Measurements from ENCODE around the gene RECK. TPM values are rescaled to one million over a fixed set of nuclear protein-coding genes. Genes with fewer than 3 reads are reported as not detected.

RECK gene
- polyA plus RNA-seq, 6 donors from 2014 or later, result 7.9 to 14.2 (median 11.2) TPM

GRCh38 chr9:36033788-36034187 lies 2.9 kb upstream of the RECK start:
- Mint-ChIP-seq H3K36me3 (no peaks in the 10 kb centered on the region), H3K9me3 (no peaks in the 10 kb centered on the region), H3K4me3 (peak overlapping the region in 2 of 8 donors; percentile 11 to 57), H3K27ac (no peak overlapping the region), H3K27me3 (peaks cover 4 to 11% (median 9%) of the 10 kb centered on the region in 3 donors), H3K4me1 (peaks cover 14 to 37% (median 28%) of the 10 kb centered on the region in 3 donors)
- DNase-seq (no peak), ATAC-seq (ENCODE audit: low read depth in 2 of 2) (no peak)

- Mint-ChIP-seq H3K27ac (no peak overlapping the region), H3K4me1 (peaks cover 14 to 33% (median 24%) of the 10 kb centered on the region in 3 donors), H3K36me3 (no peaks in the 10 kb centered on the region), H3K27me3 (peaks cover 4 to 11% (median 9%) of the 10 kb centered on the region in 3 donors), H3K9me3 (no peaks in the 10 kb centered on the region), H3K4me3 (peak overlapping the region in 2 of 8 donors; percentile 10 to 92)
- DNase-seq, result no peak
- ATAC-seq (ENCODE audit: low read depth in 2 of 2), result no peak
Measured at GRCh38 chr9:36034234-36034633, 2.5 kb upstream of the RECK start.

GRCh38 chr9:36035006-36035405 lies 1.7 kb upstream of the RECK start:
- Mint-ChIP-seq H3K9me3 (no peaks in the 10 kb centered on the region), H3K36me3 (no peaks in the 10 kb centered on the region), H3K27me3 (peaks cover 4 to 11% (median 9%) of the 10 kb centered on the region in 3 donors), H3K4me1 (peaks cover 14 to 26% (median 18%) of the 10 kb centered on the region in 3 donors), H3K4me3 (peak overlapping the region in 3 of 8 donors; percentile 40 to 92 (median 53)), H3K27ac (no peak overlapping the region)
- ATAC-seq (ENCODE audit: low read depth in 2 of 2) (no peak), DNase-seq (no peak)

- DNase-seq (no peak), ATAC-seq (ENCODE audit: low read depth in 2 of 2) (no peak)
- H3K27me3 Mint-ChIP-seq, result peaks cover 4 to 11% (median 9%) of the 10 kb centered on the region in 3 donors
- H3K36me3 Mint-ChIP-seq, result no peaks in the 10 kb centered on the region
- H3K27ac Mint-ChIP-seq, result peak overlapping the region in 4 of 6 donors; percentile 33 to 69 (median 56)
- H3K9me3 Mint-ChIP-seq, result no peaks in the 10 kb centered on the region
- H3K4me3 Mint-ChIP-seq, result peak overlapping the region; percentile 86 to 98 (median 92)
- H3K4me1 Mint-ChIP-seq, result peaks cover 17 to 27% (median 22%) of the 10 kb centered on the region in 3 donors
Measured at GRCh38 chr9:36036253-36036779, 397 bp upstream of the RECK start.

- Mint-ChIP-seq H3K4me3 (peak overlapping the region; percentile 90 to 98 (median 95)), H3K27ac (peak overlapping the region in 4 of 6 donors; percentile 70 to 91 (median 79)), H3K4me1 (peaks cover 27 to 39% (median 30%) of the 10 kb centered on the region in 3 donors), H3K9me3 (no peaks in the 10 kb centered on the region), H3K27me3 (peaks cover 0 to 6% (median 4%) of the 10 kb centered on the region in 3 donors), H3K36me3 (no peaks in the 10 kb centered on the region)
- ATAC-seq (ENCODE audit: low read depth in 2 of 2), result no peak
- no peak for DNase-seq
Measured at GRCh38 chr9:36037549-36038122, 923 bp downstream of the RECK start.

GRCh38 chr9:36039121-36039520 lies 2.4 kb downstream of the RECK start:
- DNase-seq, result no peak
- Mint-ChIP-seq H3K4me3 (peak overlapping the region in 2 of 8 donors; percentile 13 to 92), H3K27ac (peak overlapping the region in 1 of 6 donors; percentile 10), H3K36me3 (no peaks in the 10 kb centered on the region), H3K4me1 (peaks cover 27 to 41% (median 38%) of the 10 kb centered on the region in 3 donors), H3K27me3 (no peaks in the 10 kb centered on the region), H3K9me3 (no peaks in the 10 kb centered on the region)
- no peak for ATAC-seq (ENCODE audit: low read depth in 2 of 2)

- DNase-seq, result no peak
- Mint-ChIP-seq H3K36me3 (no peaks in the 10 kb centered on the region), H3K4me1 (peaks cover 32 to 47% (median 44%) of the 10 kb centered on the region in 3 donors), H3K4me3 (peak overlapping the region in 1 of 8 donors; percentile 4), H3K27ac (no peak overlapping the region), H3K27me3 (no peaks in the 10 kb centered on the region), H3K9me3 (no peaks in the 10 kb centered on the region)
- no peak for ATAC-seq (ENCODE audit: low read depth in 2 of 2)
Measured at GRCh38 chr9:36039696-36040095, 3.0 kb downstream of the RECK start.

GRCh38 chr9:36040271-36040925 lies 3.7 kb downstream of the RECK start:
- H3K4me3 Mint-ChIP-seq, result peak overlapping the region in 2 of 8 donors; percentile 10 to 12
- no peaks in the 10 kb centered on the region for H3K27me3 Mint-ChIP-seq
- H3K9me3 Mint-ChIP-seq, result no peaks in the 10 kb centered on the region
- H3K36me3 Mint-ChIP-seq, result no peaks in the 10 kb centered on the region
- peak overlapping the region in 1 of 6 donors; percentile 2 for H3K27ac Mint-ChIP-seq
- H3K4me1 Mint-ChIP-seq, result peaks cover 35 to 49% (median 47%) of the 10 kb centered on the region in 3 donors
- ATAC-seq (ENCODE audit: low read depth in 2 of 2) (no peak), DNase-seq (no peak)

GRCh38 chr9:36041506-36041905 lies 4.8 kb downstream of the RECK start:
- Mint-ChIP-seq H3K4me1 (peaks cover 35 to 47% (median 46%) of the 10 kb centered on the region in 3 donors), H3K27ac (peak overlapping the region in 4 of 6 donors; percentile 1 to 83 (median 56)), H3K36me3 (no peaks in the 10 kb centered on the region), H3K9me3 (no peaks in the 10 kb centered on the region), H3K27me3 (no peaks in the 10 kb centered on the region), H3K4me3 (peak overlapping the region in 6 of 8 donors; percentile 3 to 53 (median 35))
- DNase-seq (no peak), ATAC-seq (ENCODE audit: low read depth in 2 of 2) (no peak)

- Mint-ChIP-seq H3K4me1 (peaks cover 25 to 36% (median 31%) of the 10 kb centered on the region in 3 donors), H3K27ac (no peak overlapping the region), H3K4me3 (no peak overlapping the region), H3K27me3 (no peaks in the 10 kb centered on the region), H3K9me3 (no peaks in the 10 kb centered on the region), H3K36me3 (no peaks in the 10 kb centered on the region)
- no peak for ATAC-seq (ENCODE audit: low read depth in 2 of 2)
- no peak for DNase-seq
Measured at GRCh38 chr9:36045610-36046009, 8.9 kb downstream of the RECK start.

- peaks cover 15 to 25% (median 20%) of the 10 kb centered on the region in 3 donors for H3K4me1 Mint-ChIP-seq
- H3K27ac Mint-ChIP-seq, result no peak overlapping the region
- ATAC-seq (ENCODE audit: low read depth in 2 of 2), result no peak
- H3K27me3 Mint-ChIP-seq, result no peaks in the 10 kb centered on the region
- DNase-seq, result no peak
- no peak overlapping the region for H3K4me3 Mint-ChIP-seq
- no peaks in the 10 kb centered on the region for H3K36me3 Mint-ChIP-seq
- no peaks in the 10 kb centered on the region for H3K9me3 Mint-ChIP-seq
Measured at GRCh38 chr9:36046923-36047322, 10.2 kb downstream of the RECK start.

GRCh38 chr9:36049408-36049807 lies 12.7 kb downstream of the RECK start:
- H3K9me3 Mint-ChIP-seq, result no peaks in the 10 kb centered on the region
- H3K36me3 Mint-ChIP-seq, result no peaks in the 10 kb centered on the region
- no peak overlapping the region for H3K27ac Mint-ChIP-seq
- ATAC-seq (ENCODE audit: low read depth in 2 of 2), result no peak
- H3K27me3 Mint-ChIP-seq, result no peaks in the 10 kb centered on the region
- DNase-seq, result no peak
- no peak overlapping the region for H3K4me3 Mint-ChIP-seq
- H3K4me1 Mint-ChIP-seq, result peaks cover 8 to 12% (median 9%) of the 10 kb centered on the region in 3 donors

GRCh38 chr9:36050476-36050875 lies 13.8 kb downstream of the RECK start:
- no peak for ATAC-seq (ENCODE audit: low read depth in 2 of 2)
- DNase-seq, result no peak
- Mint-ChIP-seq H3K4me3 (no peak overlapping the region), H3K36me3 (no peaks in the 10 kb centered on the region), H3K9me3 (no peaks in the 10 kb centered on the region), H3K4me1 (peaks cover 3 to 6% (median 3%) of the 10 kb centered on the region in 3 donors), H3K27ac (no peak overlapping the region), H3K27me3 (no peaks in the 10 kb centered on the region)

GRCh38 chr9:36051317-36051716 lies 14.6 kb downstream of the RECK start:
- no peak overlapping the region for H3K27ac Mint-ChIP-seq
- H3K4me3 Mint-ChIP-seq, result no peak overlapping the region
- no peaks in the 10 kb centered on the region for H3K36me3 Mint-ChIP-seq
- ATAC-seq (ENCODE audit: low read depth in 2 of 2) (no peak), DNase-seq (no peak)
- peaks cover 3 to 6% (median 5%) of the 10 kb centered on the region in 3 donors for H3K4me1 Mint-ChIP-seq
- no peaks in the 10 kb centered on the region for H3K27me3 Mint-ChIP-seq
- no peaks in the 10 kb centered on the region for H3K9me3 Mint-ChIP-seq

All from naive B cell (primary cell).